ENCODE measurements around the gene SPATA13.
"Not testable (repeated sequence)": the region's sequence is repeated elsewhere in the genome, so short reads cannot be mapped to it uniquely, and the experiment has no call there.

SPATA13 gene

GRCh38 chr13:24160458-24161009 is at the start of gene SPATA13:
SPATA13 (plus strand) TSS chr13:24160720; CDS start chr13:24222930, 62,210 bp downstream.
- Histone ChIP-seq H3K4me1 (ENCODE audit: control insufficient read depth, insufficient read depth, low read length) (peaks cover 2% of the 10 kb centered on the region), H3K36me3 (ENCODE audit: control insufficient read depth, insufficient read depth, low read length) (peaks cover 2% of the 10 kb centered on the region; the same call in 1 of the 2 replicates), H3K27ac (ENCODE audit: low read length) (no peak within 1 kb of the TSS), H3K4me3 (ENCODE audit: low read length) (peak within 1 kb of the TSS; percentile 82), H3K9me3 (ENCODE audit: control insufficient read depth, insufficient read depth, low read length) (no peaks in the 10 kb centered on the region), H3K27me3 (ENCODE audit: control insufficient read depth, insufficient read depth, low read length) (no peaks in the 10 kb centered on the region)
- no CpG with 5 or more reads among the region's 50 CpGs for WGBS (ENCODE audit: insufficient coverage, insufficient read length)
- peak; percentile 52 for DNase-seq (ENCODE audit: low read depth, low spot score)

GRCh38 chr13:24112791-24113190 is 47.7 kb upstream of the SPATA13 start:
- Histone ChIP-seq H3K27me3 (ENCODE audit: control insufficient read depth, insufficient read depth, low read length) (no peaks in the 10 kb centered on the region), H3K9me3 (ENCODE audit: control insufficient read depth, insufficient read depth, low read length) (no peaks in the 10 kb centered on the region), H3K4me1 (ENCODE audit: control insufficient read depth, insufficient read depth, low read length) (no peaks in the 10 kb centered on the region), H3K27ac (ENCODE audit: low read length) (no peak overlapping the region), H3K4me3 (ENCODE audit: low read length) (no peak overlapping the region), H3K36me3 (ENCODE audit: control insufficient read depth, insufficient read depth, low read length) (no peaks in the 10 kb centered on the region)
- no peak for DNase-seq (ENCODE audit: low read depth, low spot score)
- WGBS (ENCODE audit: insufficient coverage, insufficient read length): no CpG with 5 or more reads among the region's 5 CpGs

GRCh38 chr13:24115671-24116070 is 44.8 kb upstream of the SPATA13 start:
- WGBS (ENCODE audit: insufficient coverage, insufficient read length): no CpG with 5 or more reads among the region's 6 CpGs

GRCh38 chr13:24116131-24116530 is 44.4 kb upstream of the SPATA13 start:
- no peak overlapping the region for H3K27ac ChIP-seq (ENCODE audit: low read length)
- WGBS (ENCODE audit: insufficient coverage, insufficient read length): no CpG with 5 or more reads among the region's 6 CpGs
- H3K9me3 ChIP-seq (ENCODE audit: control insufficient read depth, insufficient read depth, low read length): no peaks in the 10 kb centered on the region
- H3K27me3 ChIP-seq (ENCODE audit: control insufficient read depth, insufficient read depth, low read length): no peaks in the 10 kb centered on the region
- no peak for DNase-seq (ENCODE audit: low read depth, low spot score)
- no peak overlapping the region for H3K4me3 ChIP-seq (ENCODE audit: low read length)
- H3K36me3 ChIP-seq (ENCODE audit: control insufficient read depth, insufficient read depth, low read length): no peaks in the 10 kb centered on the region
- H3K4me1 ChIP-seq (ENCODE audit: control insufficient read depth, insufficient read depth, low read length): no peaks in the 10 kb centered on the region

More at GRCh38 chr13:24115671-24116070, 44.8 kb upstream of the SPATA13 start:
- no peak for DNase-seq (ENCODE audit: low read depth, low spot score)
- H3K27me3 ChIP-seq (ENCODE audit: control insufficient read depth, insufficient read depth, low read length): no peaks in the 10 kb centered on the region
- no peak overlapping the region for H3K4me3 ChIP-seq (ENCODE audit: low read length)
- no peak overlapping the region for H3K27ac ChIP-seq (ENCODE audit: low read length)
- H3K4me1 ChIP-seq (ENCODE audit: control insufficient read depth, insufficient read depth, low read length): no peaks in the 10 kb centered on the region
- H3K9me3 ChIP-seq (ENCODE audit: control insufficient read depth, insufficient read depth, low read length): no peaks in the 10 kb centered on the region
- H3K36me3 ChIP-seq (ENCODE audit: control insufficient read depth, insufficient read depth, low read length): no peaks in the 10 kb centered on the region

- no peak for DNase-seq (ENCODE audit: low read depth, low spot score)
- Histone ChIP-seq H3K27me3 (ENCODE audit: control insufficient read depth, insufficient read depth, low read length) (no peaks in the 10 kb centered on the region), H3K9me3 (ENCODE audit: control insufficient read depth, insufficient read depth, low read length) (no peaks in the 10 kb centered on the region), H3K27ac (ENCODE audit: low read length) (no peak overlapping the region), H3K36me3 (ENCODE audit: control insufficient read depth, insufficient read depth, low read length) (no peaks in the 10 kb centered on the region), H3K4me3 (ENCODE audit: low read length) (no peak overlapping the region), H3K4me1 (ENCODE audit: control insufficient read depth, insufficient read depth, low read length) (no peaks in the 10 kb centered on the region)
- WGBS (ENCODE audit: insufficient coverage, insufficient read length): no CpG with 5 or more reads among the region's 5 CpGs
These were observed 41.9 kb upstream of the SPATA13 start for GRCh38 chr13:24118576-24118975.

GRCh38 chr13:24119626-24120508 is 40.7 kb upstream of the SPATA13 start:
- H3K4me3 ChIP-seq (ENCODE audit: low read length): no peak overlapping the region
- no peaks in the 10 kb centered on the region for H3K4me1 ChIP-seq (ENCODE audit: control insufficient read depth, insufficient read depth, low read length)
- H3K36me3 ChIP-seq (ENCODE audit: control insufficient read depth, insufficient read depth, low read length): no peaks in the 10 kb centered on the region
- DNase-seq (ENCODE audit: low read depth, low spot score): no peak
- H3K9me3 ChIP-seq (ENCODE audit: control insufficient read depth, insufficient read depth, low read length): no peaks in the 10 kb centered on the region
- H3K27ac ChIP-seq (ENCODE audit: low read length): no peak overlapping the region
- no CpG with 5 or more reads among the region's 11 CpGs for WGBS (ENCODE audit: insufficient coverage, insufficient read length)
- H3K27me3 ChIP-seq (ENCODE audit: control insufficient read depth, insufficient read depth, low read length): no peaks in the 10 kb centered on the region

GRCh38 chr13:24122045-24122444 is 38.5 kb upstream of the SPATA13 start:
- no CpG with 5 or more reads among the region's 4 CpGs for WGBS (ENCODE audit: insufficient coverage, insufficient read length)
- H3K36me3 ChIP-seq (ENCODE audit: control insufficient read depth, insufficient read depth, low read length); H3K27me3 ChIP-seq (ENCODE audit: control insufficient read depth, insufficient read depth, low read length); H3K4me1 ChIP-seq (ENCODE audit: control insufficient read depth, insufficient read depth, low read length); H3K9me3 ChIP-seq (ENCODE audit: control insufficient read depth, insufficient read depth, low read length); H3K27ac ChIP-seq (ENCODE audit: low read length); H3K4me3 ChIP-seq (ENCODE audit: low read length); DNase-seq (ENCODE audit: low read depth, low spot score): not testable (repeated sequence)

GRCh38 chr13:24122569-24122968 is 38.0 kb upstream of the SPATA13 start:
- DNase-seq (ENCODE audit: low read depth, low spot score): no peak
- Histone ChIP-seq H3K27ac (ENCODE audit: low read length) (no peak overlapping the region), H3K4me3 (ENCODE audit: low read length) (no peak overlapping the region), H3K36me3 (ENCODE audit: control insufficient read depth, insufficient read depth, low read length) (no peaks in the 10 kb centered on the region), H3K9me3 (ENCODE audit: control insufficient read depth, insufficient read depth, low read length) (no peaks in the 10 kb centered on the region), H3K4me1 (ENCODE audit: control insufficient read depth, insufficient read depth, low read length) (no peaks in the 10 kb centered on the region), H3K27me3 (ENCODE audit: control insufficient read depth, insufficient read depth, low read length) (no peaks in the 10 kb centered on the region)
- WGBS (ENCODE audit: insufficient coverage, insufficient read length): no CpG with 5 or more reads among the region's 5 CpGs

GRCh38 chr13:24123761-24124160 is 36.8 kb upstream of the SPATA13 start:
- Histone ChIP-seq H3K4me3 (ENCODE audit: low read length) (no peak overlapping the region), H3K27ac (ENCODE audit: low read length) (no peak overlapping the region), H3K27me3 (ENCODE audit: control insufficient read depth, insufficient read depth, low read length) (no peaks in the 10 kb centered on the region), H3K9me3 (ENCODE audit: control insufficient read depth, insufficient read depth, low read length) (no peaks in the 10 kb centered on the region), H3K36me3 (ENCODE audit: control insufficient read depth, insufficient read depth, low read length) (no peaks in the 10 kb centered on the region), H3K4me1 (ENCODE audit: control insufficient read depth, insufficient read depth, low read length) (no peaks in the 10 kb centered on the region)
- DNase-seq (ENCODE audit: low read depth, low spot score): no peak
- WGBS (ENCODE audit: insufficient coverage, insufficient read length): no CpG with 5 or more reads among the region's 2 CpGs

- no CpG with 5 or more reads among the region's 9 CpGs for WGBS (ENCODE audit: insufficient coverage, insufficient read length)
- no peak overlapping the region for H3K4me3 ChIP-seq (ENCODE audit: low read length)
These were observed 35.6 kb upstream of the SPATA13 start for GRCh38 chr13:24124789-24125476.

More at GRCh38 chr13:24124789-24125476, 35.6 kb upstream of the SPATA13 start:
- Histone ChIP-seq H3K4me1 (ENCODE audit: control insufficient read depth, insufficient read depth, low read length) (no peaks in the 10 kb centered on the region), H3K36me3 (ENCODE audit: control insufficient read depth, insufficient read depth, low read length) (no peaks in the 10 kb centered on the region), H3K27ac (ENCODE audit: low read length) (no peak overlapping the region), H3K9me3 (ENCODE audit: control insufficient read depth, insufficient read depth, low read length) (no peaks in the 10 kb centered on the region), H3K27me3 (ENCODE audit: control insufficient read depth, insufficient read depth, low read length) (no peaks in the 10 kb centered on the region)
- DNase-seq (ENCODE audit: low read depth, low spot score): no peak

Measured in iPS DF 6.9 (cell line).